HepG2 (cell line): ENCODE measurements around the gene OGFR. TPM values are rescaled to one million over a fixed set of nuclear protein-coding genes. Genes with fewer than 3 reads are reported as not detected.

Source experiments
- ATAC-seq: fragments of 200-7000 bp; cut with Tn5 transposase; 3 replicates; pipeline ENCODE4 v1.9.1; 2020; ENCODE audit warnings: mild to moderate bottlenecking, moderate library complexity
- BruUV-seq: library from RNA; stranded (reverse); fragments of 400-500 nt; replicated peaks from 2 replicates; lab custom pipeline; 2021; lab: Mats Ljungman, UMichigan
- CTCF ChIA-PET: fragments of 300-600 bp; formaldehyde crosslinking; extraction: SDS; loops from one replicate; lab custom pipeline; 2021; ENCODE audit warnings: low total read pairs, inconsistent platforms, low intra/inter-chr PET ratio; lab: Yijun Ruan, JAX
- POLR2A ChIA-PET: fragments of 350-600 bp; sonication (Branson Sonifier 250); formaldehyde crosslinking; loops from one replicate; lab custom pipeline; 2020; ENCODE audit warnings: antibody characterized with exemption, inconsistent platforms; lab: Yijun Ruan, JAX
- DNase-seq: peaks from one replicate; pipeline ENCODE4 v3.0.0-alpha.2; 2015; ENCODE audit warnings: low spot score
- FAIRE-seq: peaks from 3 replicates; lab custom pipeline; 2011; peaks lifted over from hg19 to GRCh38; lab: Jason Lieb, UNC
- H2AFZ ChIP-seq: one replicate; pipeline ENCODE4 v1.6.1; 2011; ENCODE audit warnings: low read length, inconsistent platforms
- H3K27ac ChIP-seq: fragments of 300-600 bp; 3 replicates; pipeline ENCODE4 v1.8.0; 2011; ENCODE audit warnings: mixed run types, mild to moderate bottlenecking, mixed read lengths, low read length, inconsistent platforms; ENCODE audit not compliant: insufficient read depth; ENCODE audit errors: extremely low read length
- H3K27me3 ChIP-seq, 2 experiments: fragments of 200-600 bp in 1 of 2; 2 replicates in 1 of 2; 3 replicates in 1 of 2; pipeline versions ENCODE4 v1.6.0 to v1.8.0; 2011; ENCODE audit warnings: low read length in 2 of 2, mild to moderate bottlenecking in 2 of 2, moderate library complexity in 2 of 2, inconsistent platforms in 1 of 2; ENCODE audit not compliant: insufficient read depth in 2 of 2, control insufficient read depth in 1 of 2
- H3K36me3 ChIP-seq, 2 experiments: fragments of 200-600 bp in 1 of 2; replicated peaks in 1 of 2; 2 replicates in 1 of 2; 3 replicates in 1 of 2; pipeline versions ENCODE4 v1.5.1 to v1.8.0; 2011; ENCODE audit warnings: low read length in 2 of 2, inconsistent platforms in 1 of 2; ENCODE audit not compliant: insufficient read depth in 2 of 2, control insufficient read depth in 1 of 2
- H3K4me1 ChIP-seq: 2 replicates; pipeline ENCODE4 v1.5.1; 2012; ENCODE audit warnings: low read length, inconsistent platforms; ENCODE audit not compliant: insufficient read depth
- H3K4me2 ChIP-seq: 2 replicates; pipeline ENCODE4 v1.6.0; 2011; ENCODE audit warnings: low read depth, low read length, inconsistent platforms
- H3K4me3 ChIP-seq, 3 experiments: fragments of 200-600 bp in 1 of 3; sonication (generic), shearing (Covaris generic) in 1 of 3; replicated peaks in 1 of 3; 2 replicates each; pipeline ENCODE4 v1.5.1; 2011 to 2016; ENCODE audit warnings: low read length in 3 of 3, inconsistent platforms in 2 of 3, low read depth in 2 of 3, mild to moderate bottlenecking in 2 of 3, control low read depth in 1 of 3, mixed read lengths in 1 of 3; ENCODE audit not compliant: insufficient read depth in 1 of 3
- H3K79me2 ChIP-seq: one replicate; pipeline ENCODE4 v1.6.1; 2011; ENCODE audit warnings: low read length, inconsistent platforms; ENCODE audit not compliant: insufficient read depth
- H3K9ac ChIP-seq: 2 replicates; pipeline ENCODE4 v1.6.0; 2011; ENCODE audit warnings: mild to moderate bottlenecking, low read depth, low read length, inconsistent platforms; ENCODE audit not compliant: insufficient read depth
- H3K9me3 ChIP-seq: 2 replicates; pipeline ENCODE4 v1.5.1; 2012; ENCODE audit warnings: mild to moderate bottlenecking, low read length
- H4K20me1 ChIP-seq: 2 replicates; pipeline ENCODE4 v1.6.0; 2011; ENCODE audit warnings: inconsistent platforms, mild to moderate bottlenecking, low read length, moderate library complexity; ENCODE audit not compliant: insufficient read depth
- BRF2 ChIP-seq: sonication (generic); formaldehyde crosslinking; IDR thresholded peaks from 2 replicates; pipeline ENCODE4 v1.8.1; 2022; ENCODE audit warnings: mild to moderate bottlenecking, missing genetic modification reagents
- CENPX ChIP-seq: sonication (generic); formaldehyde crosslinking; IDR thresholded peaks from 2 replicates; pipeline ENCODE4 v1.9.0; 2021; ENCODE audit warnings: mild to moderate bottlenecking, missing genetic modification reagents, moderate library complexity
- HNRNPK ChIP-seq: fragments of 200-400 bp; formaldehyde crosslinking; IDR thresholded peaks from 2 replicates; pipeline ENCODE4 v1.6.1; 2018; ENCODE audit warnings: low read length, low read depth, moderate library complexity, mild to moderate bottlenecking; ENCODE audit not compliant: poor library complexity, severe bottlenecking
- HOXD1 ChIP-seq: sonication (generic); formaldehyde crosslinking; IDR thresholded peaks from 2 replicates; pipeline ENCODE4 v1.5.0; 2020; ENCODE audit warnings: missing genetic modification reagents
- IKZF1 ChIP-seq: fragments of 450-650 bp; IDR thresholded peaks from 2 replicates; pipeline ENCODE4 v1.7.1; 2016
- IRX3 ChIP-seq: sonication (generic); formaldehyde crosslinking; IDR thresholded peaks from 2 replicates; pipeline ENCODE4 v1.8.1; 2023; ENCODE audit warnings: mild to moderate bottlenecking, low read depth, missing genetic modification reagents, borderline replicate concordance
- MTA1 ChIP-seq: sonication (generic); formaldehyde crosslinking; IDR thresholded peaks from 2 replicates; pipeline ENCODE4 v1.4.0; 2020; ENCODE audit warnings: missing genetic modification reagents, mild to moderate bottlenecking, borderline replicate concordance
- NFIB ChIP-seq: sonication (generic); formaldehyde crosslinking; IDR thresholded peaks from 2 replicates; pipeline ENCODE4 v1.9.0; 2021; ENCODE audit warnings: missing genetic modification reagents, mild to moderate bottlenecking, borderline replicate concordance
- TFDP2 ChIP-seq: sonication (generic); formaldehyde crosslinking; IDR thresholded peaks from 2 replicates; pipeline ENCODE4 v1.4.0; 2020; ENCODE audit warnings: missing genetic modification reagents
- TP53 ChIP-seq: sonication (generic); formaldehyde crosslinking; conservative IDR thresholded peaks from 2 replicates; pipeline ENCODE4 v1.4.0; 2020; ENCODE audit warnings: missing genetic modification reagents
- ZBTB33 ChIP-seq: sonication (generic); formaldehyde crosslinking; IDR thresholded peaks from 2 replicates; pipeline ENCODE4 v1.4.0; 2020; ENCODE audit warnings: missing genetic modification reagents
- ZFP91 ChIP-seq: sonication (generic); formaldehyde crosslinking; IDR thresholded peaks from 2 replicates; pipeline ENCODE4 v1.9.0; 2022; ENCODE audit warnings: missing genetic modification reagents, mild to moderate bottlenecking, borderline replicate concordance
- ZNF280B ChIP-seq: sonication (generic); formaldehyde crosslinking; IDR thresholded peaks from 2 replicates; pipeline ENCODE4 v1.5.0; 2020; ENCODE audit warnings: missing genetic modification reagents, mild to moderate bottlenecking, borderline replicate concordance
- ZNF580 ChIP-seq: IDR thresholded peaks from 2 replicates; pipeline ENCODE4 v1.6.1; 2016; ENCODE audit warnings: low read depth, borderline replicate concordance
- ZNF816 ChIP-seq: sonication (generic); formaldehyde crosslinking; IDR thresholded peaks from 2 replicates; pipeline ENCODE4 v1.8.0; 2022; ENCODE audit warnings: missing genetic modification reagents, mild to moderate bottlenecking, borderline replicate concordance
- ZNF878 ChIP-seq: sonication (generic); formaldehyde crosslinking; IDR thresholded peaks from 2 replicates; pipeline ENCODE4 v1.8.1; 2023; ENCODE audit warnings: mild to moderate bottlenecking, missing genetic modification reagents, moderate library complexity
- ZSCAN31 ChIP-seq: sonication (generic); formaldehyde crosslinking; IDR thresholded peaks from 2 replicates; pipeline ENCODE4 v1.5.0; 2020; ENCODE audit warnings: low read depth, mild to moderate bottlenecking, missing genetic modification reagents
- WGBS: methylation state at CpG from one replicate; pipeline ENCODE4 v1.1.6; 2017; ENCODE audit warnings: low lambda C conversion rate; 5-methylcytosine and 5-hydroxymethylcytosine counted together
- in situ Hi-C: cut with HindIII; loops from 2 replicates; pipeline ENCODE4 v1.10.0; 2017; ENCODE audit warnings: low pct_unique_long_range_greater_than_20kb; ENCODE audit not compliant: extremely low pct_ligation_motif_present
- intact Hi-C: fragments of 100-400 bp; cut with micrococcal nuclease; formaldehyde crosslinking; loops from one replicate; pipeline ENCODE4 v1.10.0; 2022; ENCODE audit not compliant: unreplicated experiment
- polyA plus RNA-seq, 8 experiments: library from polyadenylated mRNA; depleted of rRNA in 3 of 8; stranded (reverse) in 7 of 8; unstranded in 1 of 8; fragments of >200 nt; fragmentation: Illumina TruSeq in 4 of 8; extraction: Trizol in 4 of 8; gene quantifications; 2 replicates each; pipeline versions ENCODE4 v1.2.1 to v1.2.3, GENCODE V29; 2011 to 2016; ENCODE audit warnings: low read depth in 4 of 8, missing spikeins in 1 of 8, mixed read lengths in 1 of 8; ENCODE audit not compliant: insufficient read depth in 1 of 8
- total RNA-seq, 5 experiments: library from RNA; depleted of rRNA; stranded (reverse); fragments of >200 nt; fragmentation: Illumina TruSeq; extraction: Trizol; gene quantifications; 2 replicates each; pipeline ENCODE4 v1.2.3, GENCODE V29; 2016; ENCODE audit warnings: low read depth in 1 of 5

The OGFR gene
- total and polyA plus RNA-seq, 2 of the 13 experiments (the other 11 are each of a cell fraction or from before 2014, with no cell fraction given) = 47.7 to 81.8 TPM

- intact Hi-C loops = no loop called here
- no peaks in the 10 kb centered on the region for H4K20me1 ChIP-seq
- H3K27ac ChIP-seq = no peak overlapping the region
- no TSS peak for BruUV-seq
- ChIA-PET POLR2A (no interaction called here), CTCF (no interaction called here)
- no peaks in the 10 kb centered on the region for H3K9me3 ChIP-seq
- H3K4me1 ChIP-seq = peaks cover 46% of the 10 kb centered on the region
- H3K4me3 ChIP-seq = no peak overlapping the region
- H2AFZ ChIP-seq = no peak overlapping the region
- no peaks in the 10 kb centered on the region for H3K79me2 ChIP-seq
- 47% methylated on average over 11 of the region's 15 CpGs for WGBS
- H3K36me3 ChIP-seq = no peaks in the 10 kb centered on the region
- in situ Hi-C loops = loop anchor here (25.0 kb wide), 1 partner anchor 276 kb away; no protein-coding TSS in a partner anchor
- H3K9ac ChIP-seq = no peak overlapping the region
- ATAC-seq (no peak), FAIRE-seq (no peak), DNase-seq (no peak)
- peaks cover 20 to 77% of the 10 kb centered on the region in 2 experiments for H3K27me3 ChIP-seq
- peak overlapping the region; percentile 2; the same call in 1 of the 2 replicates for H3K4me2 ChIP-seq
- TF ChIP-seq ZNF280B (0 out of 2 replicates have a peak, but pooled peaks have one; percentile 4), BRF2 (CRISPR knock-in tag) (no peak), MTA1 (CRISPR knock-in tag) (no peak), CENPX (CRISPR knock-in tag) (no peak), ZNF816 (CRISPR knock-in tag) (no peak), ZBTB33 (peak; percentile 61), ZNF878 (CRISPR knock-in tag) (no peak), IRX3 (CRISPR knock-in tag) (no peak), ZFP91 (no peak), ZSCAN31 (CRISPR knock-in tag) (no peak), ZNF580 (no peak), IKZF1 (no peak), TP53 (no peak), TFDP2 (CRISPR knock-in tag) (no peak), NFIB (CRISPR knock-in tag) (peak; percentile 42; the same call in 1 of the 2 replicates), HOXD1 (no peak), HNRNPK (no peak)
These were observed 16.0 kb upstream of the OGFR start for GRCh38 chr20:62788607-62789006.
